ENCODE data around the gene ETV6.

GRCh38 chr12:11710431-11710830 is 61.0 kb downstream of the ETV6 start:
- TF ChIP-seq CTCF (IDR thresholded peaks at IDR 0.05) (no peak), POLR2AphosphoS5 (IDR thresholded peaks at IDR 0.05) (no peak)

Data from upper lobe of left lung (tissue), 4 donors.